ENCODE results near the gene SDR39U1.

Gene SDR39U1

GRCh38 chr14:24392325-24393091 is 50.1 kb downstream of the SDR39U1 start:
- no peaks in the 10 kb centered on the region for H3K27me3 ChIP-seq (ENCODE audit: insufficient read depth, poor library complexity, severe bottlenecking)
- no peak overlapping the region for H3K27ac ChIP-seq (replicated peaks)
- TF ChIP-seq GABPA (IDR thresholded peaks at IDR 0.05; ENCODE audit: low read depth) (no peak), SPI1 (IDR thresholded peaks at IDR 0.05; ENCODE audit: borderline replicate concordance, low read depth) (no peak), POLR2AphosphoS5 (IDR thresholded peaks at IDR 0.05; ENCODE audit: low read depth) (no peak), REST (IDR thresholded peaks at IDR 0.05; ENCODE audit: insufficient replicate concordance, low read depth) (no peak), CTCF (IDR thresholded peaks at IDR 0.05; ENCODE audit: insufficient read depth, low read length) (no peak)
- H3K4me3 ChIP-seq (replicated peaks; ENCODE audit: insufficient read depth, low read length): no peak overlapping the region
- no peak for DNase-seq (ENCODE audit: low read depth in 1 of 2, low spot score in 1 of 2)

GRCh38 chr14:24390701-24391468 is 51.7 kb downstream of the SDR39U1 start:
- DNase-seq (ENCODE audit: low read depth in 1 of 2, low spot score in 1 of 2): peak in 1 of 2 experiments; percentile 34

More at GRCh38 chr14:24390701-24391468, 51.7 kb downstream of the SDR39U1 start:
- no peak overlapping the region for H3K4me3 ChIP-seq (replicated peaks; ENCODE audit: insufficient read depth, low read length)
- no peaks in the 10 kb centered on the region for H3K27me3 ChIP-seq (ENCODE audit: insufficient read depth, poor library complexity, severe bottlenecking)
- TF ChIP-seq POLR2AphosphoS5 (IDR thresholded peaks at IDR 0.05; ENCODE audit: low read depth): no peak
- no peak for TF ChIP-seq SPI1 (IDR thresholded peaks at IDR 0.05; ENCODE audit: borderline replicate concordance, low read depth)
- TF ChIP-seq GABPA (IDR thresholded peaks at IDR 0.05; ENCODE audit: low read depth): no peak
- TF ChIP-seq CTCF (IDR thresholded peaks at IDR 0.05; ENCODE audit: insufficient read depth, low read length): no peak
- TF ChIP-seq REST (IDR thresholded peaks at IDR 0.05; ENCODE audit: insufficient replicate concordance, low read depth): no peak
- H3K27ac ChIP-seq (replicated peaks): 0 out of 2 replicates have a peak overlapping the region, but pooled peaks have one; percentile 21

All from HL-60 (cell line).